Measurements from ENCODE around the gene FOXK1. TPM values are rescaled to one million over a fixed set of nuclear protein-coding genes. Genes with fewer than 3 reads are reported as not detected.

FOXK1 gene
- total and polyA plus RNA-seq, 9 of the 15 experiments (the other 6 are each of a cell fraction or from before 2014, with no cell fraction given), result 0.32 to 45.5 (median 8.1) TPM

- TF ChIP-seq ARID4B (CRISPR knock-in tag; IDR thresholded peaks at IDR 0.05) (peak; percentile 98), NONO (IDR thresholded peaks at IDR 0.05; ENCODE audit: low read depth in 2 of 2, low read length in 1 of 2) (peak in 1 of 2 experiments; percentile 67; a peak in 1 of 4 replicates), CCNT2 (IDR thresholded peaks at IDR 0.05; ENCODE audit: borderline replicate concordance, extremely low read depth, insufficient read length, low read depth, low read length) (peak; percentile 84), ZBTB7A (IDR thresholded peaks at IDR 0.05; ENCODE audit: borderline replicate concordance, control insufficient read depth, low read depth, low read length) (peak; percentile 98), ZKSCAN1 (IDR thresholded peaks at IDR 0.05; ENCODE audit: low read depth, low read length) (peak; percentile 8; the same call in 1 of the 2 replicates), ZMIZ1 (IDR thresholded peaks at IDR 0.05; ENCODE audit: low read depth in 2 of 2, low read length in 2 of 2) (0 out of 4 replicates have a peak, but pooled peaks of 1 of the 2 experiments have one; percentile 34), SIN3B (IDR thresholded peaks at IDR 0.05; ENCODE audit: low read depth) (peak; percentile 98), USF2 (CRISPR knock-in tag; IDR thresholded peaks at IDR 0.05) (peak; percentile 100), CTCFL (IDR thresholded peaks at IDR 0.05; ENCODE audit: borderline replicate concordance, insufficient read depth, low read depth, low read length, poor library complexity, severe bottlenecking) (peak; percentile 54), CEBPZ (IDR thresholded peaks at IDR 0.05; ENCODE audit: borderline replicate concordance, low read depth, low read length) (no peak)
Observed at GRCh38 chr7:4775250-4775847, 93.3 kb downstream of the FOXK1 start, which contains the start of gene AP5Z1 (continued).

Data from K562 (cell line).